Vagina (tissue), 2 donors: Measurements from ENCODE around the gene CRELD1. TPM values are rescaled to one million over a fixed set of nuclear protein-coding genes. Genes with fewer than 3 reads are reported as not detected.
A peak's percentile ranks its signal among the peaks of the same experiment; 100 is the strongest.

ENCODE experiments used
- DNase-seq, 2 donors: peaks; one replicate each; pipeline ENCODE4 v3.0.0-alpha.2; 2017; ENCODE audit errors: extremely low spot score in 2 of 2
- H3K27ac ChIP-seq: fragments of 200-600 bp; sonication (generic); one replicate; pipeline ENCODE4 v1.5.1; 2019
- H3K27me3 ChIP-seq: fragments of 200-600 bp; sonication (generic); one replicate; pipeline ENCODE4 v1.5.1; 2019
- H3K36me3 ChIP-seq, 2 donors: fragments of 200-600 bp; sonication (generic); one replicate each; pipeline ENCODE4 v1.5.1; 2017 to 2019
- H3K4me1 ChIP-seq: fragments of 200-600 bp; sonication (generic); one replicate; pipeline ENCODE4 v1.5.1; 2019
- H3K4me3 ChIP-seq, 2 donors: fragments of 200-600 bp; sonication (generic); 1 replicate in 1 of 2; 2 replicates in 1 of 2; pipeline ENCODE4 v1.5.1; 2016 to 2019
- H3K9me3 ChIP-seq: fragments of 200-600 bp; sonication (generic); one replicate; pipeline ENCODE4 v1.5.1; 2019
- POLR2A ChIP-seq, 2 donors: fragments of 450-650 bp; IDR thresholded peaks; one replicate each; pipeline ENCODE4 v1.6.1; 2017; ENCODE audit warnings: antibody characterized with exemption in 2 of 2, mild to moderate bottlenecking in 2 of 2, moderate library complexity in 2 of 2
- POLR2AphosphoS5 ChIP-seq, 2 donors: sonication (generic); formaldehyde crosslinking; IDR thresholded peaks; one replicate each; pipeline ENCODE4 v1.9.0; 2017; ENCODE audit warnings: antibody characterized with exemption in 2 of 2, mild to moderate bottlenecking in 2 of 2, low read depth in 1 of 2; ENCODE audit not compliant: insufficient read depth in 1 of 2
- intact Hi-C: fragments of 100-400 bp; cut with DNase I; formaldehyde crosslinking; loops from one replicate; pipeline ENCODE4 v1.15.1; 2023
- total RNA-seq: library from RNA; depleted of rRNA; stranded (reverse); fragments of >200 nt; gene quantifications from one replicate; pipeline ENCODE4 v1.2.3, GENCODE V29; 2016
- TF ChIP-seq, protein P1 (sequence below), 3 experiments: fragments of 450-650 bp in 2 of 3; fragments of 200-600 bp in 1 of 3; sonication (generic) in 1 of 3; IDR thresholded peaks; one replicate each; pipeline ENCODE4 v1.5.1; 2017 to 2019; ENCODE audit warnings: antibody characterized with exemption in 3 of 3, mild to moderate bottlenecking in 2 of 3, moderate library complexity in 2 of 3

Gene CRELD1
- total RNA-seq, 1 donor from 2014 or later, result 27.0 TPM

DNA sequence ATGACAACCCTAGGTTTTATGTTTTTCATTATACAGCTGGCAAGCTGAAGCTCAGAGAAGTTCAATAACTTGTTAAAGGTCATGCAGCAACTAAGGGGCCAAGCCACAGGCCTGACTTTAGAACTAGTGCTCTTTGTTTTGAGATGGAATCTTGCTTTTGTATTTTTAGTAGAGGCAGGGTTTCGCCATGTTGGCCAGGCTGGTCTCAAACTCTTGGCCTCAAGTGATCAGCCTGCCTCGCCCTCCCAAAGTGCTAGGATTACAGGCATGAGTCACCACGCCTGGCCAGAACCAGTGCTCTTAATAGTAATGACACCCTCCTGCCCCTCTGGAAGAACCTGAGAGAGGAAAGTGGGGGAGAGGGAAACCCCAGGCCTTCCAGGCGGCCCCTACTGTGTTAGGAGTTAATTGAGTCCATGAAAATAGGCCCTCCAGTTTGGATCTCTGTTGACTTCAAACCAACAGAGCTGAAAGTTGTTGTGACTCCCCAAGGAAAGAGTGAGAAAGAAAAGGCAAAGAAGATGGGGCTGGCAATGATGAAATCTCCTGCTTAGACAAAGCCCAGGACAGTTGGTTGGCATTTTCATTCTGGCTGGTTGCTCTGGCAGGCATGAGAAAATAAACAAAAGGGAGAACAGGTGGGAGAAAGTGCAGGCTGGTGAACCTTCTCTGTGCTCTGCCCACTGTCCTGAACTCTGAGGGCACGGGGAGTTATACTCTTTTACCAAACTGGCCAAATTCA, 22.1 kb downstream of the CRELD1 start:
- H3K27ac ChIP-seq, result no peak overlapping the region
- H3K36me3 ChIP-seq, result no peaks in the 10 kb centered on the region
- H3K4me1 ChIP-seq, result peaks cover 11% of the 10 kb centered on the region
- H3K4me3 ChIP-seq, result no peak overlapping the region
- DNase-seq, result no peak
- no peaks in the 10 kb centered on the region for H3K9me3 ChIP-seq
- no peak for TF ChIP-seq POLR2AphosphoS5 (IDR thresholded peaks at IDR 0.05; ENCODE audit: insufficient read depth in 1 of 2, low read depth in 1 of 2)
- TF ChIP-seq, protein P1, sequence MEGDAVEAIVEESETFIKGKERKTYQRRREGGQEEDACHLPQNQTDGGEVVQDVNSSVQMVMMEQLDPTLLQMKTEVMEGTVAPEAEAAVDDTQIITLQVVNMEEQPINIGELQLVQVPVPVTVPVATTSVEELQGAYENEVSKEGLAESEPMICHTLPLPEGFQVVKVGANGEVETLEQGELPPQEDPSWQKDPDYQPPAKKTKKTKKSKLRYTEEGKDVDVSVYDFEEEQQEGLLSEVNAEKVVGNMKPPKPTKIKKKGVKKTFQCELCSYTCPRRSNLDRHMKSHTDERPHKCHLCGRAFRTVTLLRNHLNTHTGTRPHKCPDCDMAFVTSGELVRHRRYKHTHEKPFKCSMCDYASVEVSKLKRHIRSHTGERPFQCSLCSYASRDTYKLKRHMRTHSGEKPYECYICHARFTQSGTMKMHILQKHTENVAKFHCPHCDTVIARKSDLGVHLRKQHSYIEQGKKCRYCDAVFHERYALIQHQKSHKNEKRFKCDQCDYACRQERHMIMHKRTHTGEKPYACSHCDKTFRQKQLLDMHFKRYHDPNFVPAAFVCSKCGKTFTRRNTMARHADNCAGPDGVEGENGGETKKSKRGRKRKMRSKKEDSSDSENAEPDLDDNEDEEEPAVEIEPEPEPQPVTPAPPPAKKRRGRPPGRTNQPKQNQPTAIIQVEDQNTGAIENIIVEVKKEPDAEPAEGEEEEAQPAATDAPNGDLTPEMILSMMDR (IDR thresholded peaks at IDR 0.05), result no peak
- TF ChIP-seq POLR2A (IDR thresholded peaks at IDR 0.05), result no peak
- H3K27me3 ChIP-seq, result no peaks in the 10 kb centered on the region
- intact Hi-C loops, result no loop called here

DNA sequence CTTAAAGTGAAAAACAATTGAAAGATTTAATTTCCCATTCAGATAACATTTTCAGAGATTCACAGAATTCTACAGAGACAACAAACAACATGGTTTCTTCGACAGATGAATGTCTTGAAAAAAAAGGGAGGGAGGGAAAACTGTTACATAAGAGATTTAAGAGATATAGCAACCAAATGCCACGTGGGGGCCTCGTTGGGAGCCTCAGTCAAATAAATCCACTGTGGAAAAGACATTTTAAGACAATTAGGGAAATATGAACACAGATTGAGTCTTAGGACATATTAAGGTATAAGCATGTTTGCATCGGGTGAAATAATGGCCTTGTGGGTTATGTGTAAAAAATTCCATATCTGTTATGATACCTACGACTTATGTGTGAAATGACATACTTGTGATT, 23.6 kb downstream of the CRELD1 start:
- Histone ChIP-seq H3K27me3 (no peaks in the 10 kb centered on the region), H3K9me3 (no peaks in the 10 kb centered on the region), H3K4me3 (no peak overlapping the region), H3K27ac (no peak overlapping the region), H3K36me3 (peaks cover 0 to 14% of the 10 kb centered on the region in 2 donors), H3K4me1 (peaks cover under 1% of the 10 kb centered on the region)
- intact Hi-C loops, result no loop called here
- no peak for DNase-seq
- TF ChIP-seq POLR2A (IDR thresholded peaks at IDR 0.05) (no peak), POLR2AphosphoS5 (IDR thresholded peaks at IDR 0.05; ENCODE audit: insufficient read depth in 1 of 2, low read depth in 1 of 2) (no peak)
- TF ChIP-seq, protein P1 (IDR thresholded peaks at IDR 0.05), result no peak

DNA sequence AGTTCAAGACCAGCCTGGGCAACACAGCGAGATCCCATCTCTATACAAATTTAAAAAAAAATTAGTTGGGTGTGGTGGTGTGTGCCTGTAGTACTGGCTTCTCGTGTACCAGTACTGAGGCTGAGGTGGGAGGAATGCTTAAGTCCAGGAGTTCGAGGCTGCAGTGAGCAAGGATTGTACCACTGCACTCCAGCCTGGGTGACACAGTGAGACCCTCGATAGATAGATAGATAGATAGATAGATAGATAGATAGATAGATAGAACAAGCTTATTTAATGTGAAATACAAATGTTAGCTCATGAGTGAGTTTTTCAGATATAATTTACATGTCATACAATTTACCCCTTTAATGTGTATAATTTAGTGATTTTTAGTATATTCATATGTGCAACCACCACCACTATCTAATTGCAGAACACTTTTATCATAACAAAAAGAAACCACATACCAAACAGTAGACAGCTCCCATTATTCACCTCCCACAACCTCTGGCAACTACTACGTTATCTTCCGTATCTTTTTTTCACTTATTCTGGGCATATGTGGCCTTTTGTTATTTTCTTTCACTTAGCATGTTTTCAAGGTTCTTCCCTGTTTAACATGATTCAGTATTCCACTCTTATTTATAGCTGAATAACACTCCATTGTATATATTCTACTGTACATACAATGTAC, 31.7 kb downstream of the CRELD1 start:
- TF ChIP-seq, protein P1 (IDR thresholded peaks at IDR 0.05), result no peak
- TF ChIP-seq POLR2AphosphoS5 (IDR thresholded peaks at IDR 0.05; ENCODE audit: insufficient read depth in 1 of 2, low read depth in 1 of 2) (no peak), POLR2A (IDR thresholded peaks at IDR 0.05) (no peak)
- Histone ChIP-seq H3K27ac (no peak overlapping the region), H3K4me3 (no peak overlapping the region), H3K36me3 (peaks cover 0 to 69% of the 10 kb centered on the region in 2 donors), H3K27me3 (no peaks in the 10 kb centered on the region), H3K9me3 (no peaks in the 10 kb centered on the region), H3K4me1 (peaks cover 7% of the 10 kb centered on the region)
- intact Hi-C loops, result no loop called here
- no peak for DNase-seq

DNA sequence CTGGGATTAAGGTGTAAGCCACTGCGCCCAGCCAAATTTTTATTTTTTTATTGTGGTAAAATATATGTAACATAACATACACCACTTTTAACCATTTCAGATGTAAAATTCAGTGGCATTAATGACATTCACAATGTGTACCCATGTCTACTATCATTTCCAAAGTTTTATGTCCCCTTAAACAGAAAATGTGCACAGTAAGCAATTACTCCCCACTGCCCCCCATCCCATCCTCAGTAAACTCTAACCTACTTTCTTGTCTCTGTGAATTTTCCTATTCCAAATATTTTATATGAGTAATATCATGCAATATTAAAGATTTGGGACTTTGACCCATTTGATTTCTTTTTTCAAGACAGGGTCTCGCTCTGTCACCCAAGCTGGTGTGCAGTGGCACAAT, 33.2 kb downstream of the CRELD1 start:
- Histone ChIP-seq H3K9me3 (no peaks in the 10 kb centered on the region), H3K36me3 (peaks cover 0 to 71% of the 10 kb centered on the region in 2 donors), H3K4me1 (peaks cover 13% of the 10 kb centered on the region), H3K4me3 (no peak overlapping the region), H3K27ac (no peak overlapping the region), H3K27me3 (no peaks in the 10 kb centered on the region)
- no peak for DNase-seq
- intact Hi-C loops, result no loop called here
- TF ChIP-seq POLR2A (IDR thresholded peaks at IDR 0.05), result no peak
- TF ChIP-seq, protein P1 (IDR thresholded peaks at IDR 0.05), result no peak

DNA sequence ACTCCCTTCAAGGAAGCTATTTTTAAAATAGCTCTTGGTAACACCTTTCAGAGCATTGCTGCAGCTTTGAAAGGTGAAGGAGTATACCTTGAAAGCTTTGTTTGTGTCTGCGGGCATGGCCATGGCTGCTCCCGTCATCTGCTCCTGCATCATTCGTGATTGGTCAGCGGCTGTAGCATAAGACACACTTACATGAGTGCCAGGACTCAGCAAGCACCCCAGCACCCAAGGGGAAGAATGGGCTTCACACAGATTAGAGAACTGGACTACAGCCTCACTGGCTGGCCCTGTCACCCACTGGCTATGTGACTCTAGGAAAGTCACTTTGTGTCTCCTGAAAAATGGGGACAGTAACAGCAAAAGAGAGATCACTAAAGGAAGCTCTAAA, 36.0 kb downstream of the CRELD1 start:
- peak in 1 of 2 donors; percentile 69 for DNase-seq
- TF ChIP-seq POLR2AphosphoS5 (IDR thresholded peaks at IDR 0.05; ENCODE audit: insufficient read depth in 1 of 2, low read depth in 1 of 2) (no peak), POLR2A (IDR thresholded peaks at IDR 0.05) (no peak)
- TF ChIP-seq, protein P1 (IDR thresholded peaks at IDR 0.05), result no peak
- Histone ChIP-seq H3K27ac (no peak overlapping the region), H3K36me3 (peaks cover 0 to 76% of the 10 kb centered on the region in 2 donors), H3K4me3 (no peak overlapping the region), H3K27me3 (no peaks in the 10 kb centered on the region), H3K4me1 (peaks cover 13% of the 10 kb centered on the region), H3K9me3 (no peaks in the 10 kb centered on the region)
- intact Hi-C loops, result no loop called here
